ENCODE data around the gene NINJ2. TPM values are rescaled to one million over a fixed set of nuclear protein-coding genes. Genes with fewer than 3 reads are reported as not detected.
A peak's percentile ranks its signal among the peaks of the same experiment; 100 is the strongest.

Gene NINJ2
- 1.2 and 1.7 TPM in 2 replicates for polyA plus RNA-seq (2011; rRNA removed)
- 1.2 and 1.5 TPM in 2 replicates for polyA plus RNA-seq (2012; cell fraction: cytosol; rRNA removed)
- 0.82 and 0.83 TPM in 2 replicates for polyA plus RNA-seq (2012; cell fraction: nucleus; rRNA removed)
- 0.67 to 0.76 TPM (median 0.70 TPM) in 3 replicates for polyA plus RNA-seq (2017; fragmentation: RNase III; extraction: RNeasy Plus Mini Kit Qiagen cat#74134 plus additional on column Dnase treatment)
- 1.6 and 2.7 TPM in 2 replicates for polyA minus RNA-seq (2011; rRNA and poly(A)+ RNA removed)

GRCh38 chr12:663293-663871, at the start of gene NINJ2:
Gene NINJ2, minus strand, starts transcription at chr12:663445. Its CDS starts 85 bp downstream, at chr12:663360.
- 80% methylated on average over 17 of the region's 17 CpGs for WGBS (ENCODE audit: missing lambda C conversion rate)
- H3K9me3 ChIP-seq = no peaks in the 10 kb centered on the region
- DNase-seq (ENCODE audit: low read depth in 1 of 2, low spot score in 1 of 2) (no peak), FAIRE-seq (no peak), ATAC-seq (peak in 1 of 2 experiments; percentile 31; a peak in 3 of 6 replicates)
- H3K27ac ChIP-seq = 0 out of 6 replicates have a peak within 1 kb of the TSS, but pooled peaks of 1 of the 2 experiments have one; percentile 10
- no peak for TF ChIP-seq CBX8 (IDR thresholded peaks at IDR 0.05)
- TF ChIP-seq HOXB13 (CRISPR knock-in tag; IDR thresholded peaks at IDR 0.05; ENCODE audit: low read depth) = no peak
- TF ChIP-seq BHLHE40 (IDR thresholded peaks at IDR 0.05; ENCODE audit: low read depth, low read length) = no peak
- CTCF ChIA-PET = interaction anchor here (0.8 to 1.5 kb wide), 4 partner anchors 9 to 88 kb away, joined by 3 to 6 read pairs (median 4); no protein-coding TSS in a partner anchor
- peaks cover 14% of the 10 kb centered on the region for H3K4me1 ChIP-seq
- H3K4me3 ChIP-seq = no peak within 1 kb of the TSS
- POLR2A ChIA-PET = no interaction called here
- no peak within 1 kb of the TSS for H3K4me2 ChIP-seq

GRCh38 chr12:712172-712863, 49.1 kb upstream of the NINJ2 start:
- H3K4me2 ChIP-seq = peak overlapping the region; percentile 39
- no peaks in the 10 kb centered on the region for H3K9me3 ChIP-seq
- DNase-seq (ENCODE audit: low read depth in 1 of 2, low spot score in 1 of 2) = no peak
- ATAC-seq = peak in 1 of 2 experiments; percentile 55; a peak in 3 of 6 replicates
- peak overlapping the region; percentile 8 to 64; a peak in 4 of 6 replicates for H3K27ac ChIP-seq
- POLR2A ChIA-PET = no interaction called here
- H3K4me1 ChIP-seq = peaks cover 9% of the 10 kb centered on the region; the same call in 2 of the 3 replicates
- no peak for TF ChIP-seq HOXB5 (CRISPR knock-in tag; IDR thresholded peaks at IDR 0.05)
- no peak for TF ChIP-seq BCL3 (IDR thresholded peaks at IDR 0.05)
- no peak for TF ChIP-seq NFE2L2 (conservative IDR thresholded peaks at IDR 0.05; ENCODE audit: low read length)
- TF ChIP-seq ZC3H11A (IDR thresholded peaks at IDR 0.05) = no peak
- TF ChIP-seq ELK1 (IDR thresholded peaks at IDR 0.05; ENCODE audit: low read depth, low read length) = no peak
- no peak for TF ChIP-seq EP300 (IDR thresholded peaks at IDR 0.05)
- peak; percentile 45 for TF ChIP-seq MAFK (IDR thresholded peaks at IDR 0.05; ENCODE audit: partially characterized antibody)
- TF ChIP-seq RFX5 (IDR thresholded peaks at IDR 0.05) = no peak
- WGBS (ENCODE audit: missing lambda C conversion rate) = 47% methylated on average over 8 of the region's 8 CpGs
- H3K4me3 ChIP-seq = no peak overlapping the region
- no peak for FAIRE-seq
- CTCF ChIA-PET = interaction anchor here (1.8 kb wide), 1 partner anchor 38 kb away, joined by 4 read pairs; no protein-coding TSS in a partner anchor

- POLR2A ChIA-PET = no interaction called here
- no peak for ATAC-seq
- TF ChIP-seq MYC (IDR thresholded peaks at IDR 0.05; ENCODE audit: borderline replicate concordance, low read length) (no peak), E2F6 (IDR thresholded peaks at IDR 0.05; ENCODE audit: borderline replicate concordance, low read depth) (no peak), CBX8 (IDR thresholded peaks at IDR 0.05) (no peak), HMGXB4 (CRISPR knock-in tag; IDR thresholded peaks at IDR 0.05; ENCODE audit: borderline replicate concordance) (no peak), ZFP36 (IDR thresholded peaks at IDR 0.05; ENCODE audit: borderline replicate concordance, partially characterized antibody) (no peak), ATOH8 (CRISPR knock-in tag; IDR thresholded peaks at IDR 0.05; ENCODE audit: low read depth) (no peak), HDAC2 (IDR thresholded peaks at IDR 0.05) (no peak), SREBF2 (IDR thresholded peaks at IDR 0.05) (no peak), RARB (CRISPR knock-in tag; IDR thresholded peaks at IDR 0.05) (no peak), HEYL (CRISPR knock-in tag; IDR thresholded peaks at IDR 0.05) (no peak), FOSL2 (IDR thresholded peaks at IDR 0.05) (no peak), FOSL2 (CRISPR knock-in tag; IDR thresholded peaks at IDR 0.05) (no peak), EHF (CRISPR knock-in tag; IDR thresholded peaks at IDR 0.05) (no peak), POLR2AphosphoS2 (conservative IDR thresholded peaks at IDR 0.05; ENCODE audit: low read length) (no peak), MAX (IDR thresholded peaks at IDR 0.05) (no peak), NPAS2 (CRISPR knock-in tag; IDR thresholded peaks at IDR 0.05; ENCODE audit: borderline replicate concordance) (no peak), BHLHE40 (IDR thresholded peaks at IDR 0.05; ENCODE audit: low read depth, low read length) (no peak)
These were observed 46.3 kb upstream of the NINJ2 start for GRCh38 chr12:709455-710020.

More at GRCh38 chr12:709455-710020, 46.3 kb upstream of the NINJ2 start:
- H3K4me2 ChIP-seq = no peak overlapping the region
- no peak overlapping the region for H3K27ac ChIP-seq
- H3K4me1 ChIP-seq = peaks cover 9% of the 10 kb centered on the region; the same call in 2 of the 3 replicates
- DNase-seq (ENCODE audit: low read depth in 1 of 2, low spot score in 1 of 2) (no peak), FAIRE-seq (no peak)
- CTCF ChIA-PET = interaction anchor here (0.8 to 3.2 kb wide), 4 partner anchors 14 to 42 kb away, joined by 3 to 11 read pairs (median 4); no protein-coding TSS in a partner anchor
- no peak overlapping the region for H3K4me3 ChIP-seq
- H3K9me3 ChIP-seq = no peaks in the 10 kb centered on the region
- 88% methylated on average over 7 of the region's 7 CpGs for WGBS (ENCODE audit: missing lambda C conversion rate)

All from A549 (cell line).